SK-N-SH (cell line): ENCODE results near the gene CYS1. TPM values are rescaled to one million over a fixed set of nuclear protein-coding genes. Genes with fewer than 3 reads are reported as not detected.

Experiments
- CTCF ChIA-PET: fragments of 300-600, 350-600 bp; formaldehyde crosslinking; extraction: SDS; loops from one replicate; lab custom pipeline; 2021; lab: Yijun Ruan, JAX
- POLR2A ChIA-PET: fragments of 350-600 bp; sonication (Branson Sonifier 250); formaldehyde crosslinking; extraction: SDS; loops from one replicate; lab custom pipeline; 2020; ENCODE audit warnings: antibody characterized with exemption, inconsistent platforms; lab: Yijun Ruan, JAX
- DNase-seq: peaks from one replicate; pipeline ENCODE4 v3.0.0; 2012
- H2AFZ ChIP-seq: fragments of 200-600 bp; sonication (generic); 2 replicates; pipeline ENCODE4 v1.8.1; 2016; ENCODE audit warnings: antibody characterized with exemption, mild to moderate bottlenecking, low read depth
- H3F3A ChIP-seq: fragments of 200-600 bp; sonication (generic); replicated peaks from 2 replicates; pipeline ENCODE3; 2016; ENCODE audit warnings: antibody characterized with exemption, mild to moderate bottlenecking; ENCODE audit not compliant: insufficient read depth
- H3K27ac ChIP-seq, 2 experiments: fragments of 200-500 bp in 1 of 2; fragments of 200-600 bp in 1 of 2; sonication (Bioruptor generic) in 1 of 2; sonication (generic), shearing (Covaris generic) in 1 of 2; 2 replicates each; pipeline versions ENCODE4 v1.5.1 to v1.6.1; 2014 to 2016; ENCODE audit warnings: low read depth in 2 of 2, inconsistent platforms in 1 of 2, low read length in 1 of 2, mild to moderate bottlenecking in 1 of 2, mixed read lengths in 1 of 2
- H3K27me3 ChIP-seq: fragments of 200-600 bp; sonication (generic), shearing (Covaris generic); 2 replicates; pipeline ENCODE4 v1.6.1; 2016; ENCODE audit warnings: mixed run types; ENCODE audit not compliant: insufficient read depth
- H3K36me3 ChIP-seq, 2 experiments: fragments of 200-500 bp in 1 of 2; fragments of 200-600 bp in 1 of 2; sonication (Bioruptor generic) in 1 of 2; sonication (generic) in 1 of 2; replicated peaks in 1 of 2; 2 replicates each; pipeline versions ENCODE3 to v1.5.1; 2014 to 2016; ENCODE audit warnings: low read length in 1 of 2, mild to moderate bottlenecking in 1 of 2; ENCODE audit not compliant: insufficient read depth in 2 of 2, control insufficient read depth in 1 of 2
- H3K4me1 ChIP-seq, 2 experiments: fragments of 200-500 bp in 1 of 2; fragments of 200-600 bp in 1 of 2; sonication (Bioruptor generic) in 1 of 2; sonication (generic), shearing (Covaris generic) in 1 of 2; 2 replicates each; pipeline versions ENCODE4 v1.5.1 to v1.6.1; 2014 to 2016; ENCODE audit warnings: low read depth in 1 of 2, low read length in 1 of 2, mixed run types in 1 of 2; ENCODE audit not compliant: insufficient read depth in 2 of 2, control insufficient read depth in 1 of 2
- H3K4me2 ChIP-seq: fragments of 200-600 bp; sonication (generic), shearing (Covaris generic); 2 replicates; pipeline ENCODE4 v1.6.1; 2017; ENCODE audit warnings: mixed run types
- H3K4me3 ChIP-seq, 2 experiments: fragments of 200-500 bp in 1 of 2; fragments of 200-600 bp in 1 of 2; sonication (Bioruptor generic) in 1 of 2; sonication (generic), shearing (Covaris generic) in 1 of 2; 2 replicates each; pipeline versions ENCODE4 v1.5.1 to v1.8.1; 2014 to 2016; ENCODE audit warnings: low read depth in 2 of 2, inconsistent platforms in 1 of 2, low read length in 1 of 2, mild to moderate bottlenecking in 1 of 2, mixed read lengths in 1 of 2, moderate library complexity in 1 of 2
- H3K79me2 ChIP-seq: fragments of 200-600 bp; sonication (generic); 2 replicates; pipeline ENCODE4 v1.8.1; 2017; ENCODE audit warnings: mild to moderate bottlenecking; ENCODE audit not compliant: insufficient read depth
- H3K9ac ChIP-seq: fragments of 200-600 bp; sonication (generic); 2 replicates; pipeline ENCODE4 v1.6.1; 2017; ENCODE audit warnings: mixed run types
- H3K9me2 ChIP-seq: fragments of 200-600 bp; sonication (generic); 2 replicates; pipeline ENCODE4 v1.6.1; 2017; ENCODE audit warnings: mixed run types
- H3K9me3 ChIP-seq: fragments of 200-600 bp; sonication (generic); 2 replicates; pipeline ENCODE4 v1.6.1; 2017; ENCODE audit warnings: mixed run types, mild to moderate bottlenecking, moderate library complexity
- H4K20me1 ChIP-seq: fragments of 200-600 bp; sonication (generic); 2 replicates; pipeline ENCODE4 v1.6.1; 2017; ENCODE audit warnings: mild to moderate bottlenecking, mixed run types; ENCODE audit not compliant: insufficient read depth
- CTCF ChIP-seq: fragments of 200-600 bp; sonication (generic); IDR thresholded peaks from 2 replicates; pipeline ENCODE4 v1.6.1; 2017; ENCODE audit warnings: antibody characterized with exemption, mild to moderate bottlenecking, moderate library complexity
- EP300 ChIP-seq, 2 experiments: IDR thresholded peaks; 2 replicates each; pipeline versions ENCODE4 v1.4.0 to v1.6.1; 2012; ENCODE audit warnings: borderline replicate concordance in 1 of 2, low read depth in 1 of 2, low read length in 1 of 2
- EZH2phosphoT487 ChIP-seq: fragments of 200-600 bp; sonication (generic); IDR thresholded peaks from 2 replicates; pipeline ENCODE4 v1.6.1; 2017; ENCODE audit warnings: low read depth, mixed run types, mild to moderate bottlenecking, antibody characterized with exemption, moderate library complexity, borderline replicate concordance
- FOXJ3 ChIP-seq: sonication (generic); formaldehyde crosslinking; IDR thresholded peaks from 2 replicates; pipeline ENCODE4 v1.5.1; 2020; ENCODE audit warnings: mild to moderate bottlenecking, missing genetic modification reagents
- GABPA ChIP-seq: IDR thresholded peaks from 2 replicates; pipeline ENCODE4 v1.4.0; 2012; ENCODE audit warnings: low read depth, mild to moderate bottlenecking
- GATA2 ChIP-seq: sonication (generic); formaldehyde crosslinking; IDR thresholded peaks from 2 replicates; pipeline ENCODE4 v1.5.0; 2020; ENCODE audit warnings: mild to moderate bottlenecking, missing genetic modification reagents
- IRF3 ChIP-seq: fragments of 150-350 bp; IDR thresholded peaks from 2 replicates; pipeline ENCODE4 v1.6.1; 2016; ENCODE audit warnings: mild to moderate bottlenecking, low read depth, low read length
- MAX ChIP-seq: IDR thresholded peaks from 2 replicates; pipeline ENCODE4 v1.4.0; 2012; ENCODE audit warnings: low read depth
- MEF2A ChIP-seq: IDR thresholded peaks from 2 replicates; pipeline ENCODE4 v1.4.0; 2012; ENCODE audit warnings: low read depth, borderline replicate concordance
- MXI1 ChIP-seq: IDR thresholded peaks from 2 replicates; pipeline ENCODE4 v1.6.1; 2012; ENCODE audit warnings: mild to moderate bottlenecking, low read depth, low read length, improper control_type of control experiment
- NRF1 ChIP-seq: IDR thresholded peaks from 2 replicates; pipeline ENCODE4 v1.6.1; 2012; ENCODE audit warnings: low read depth, mild to moderate bottlenecking, low read length
- PBX3 ChIP-seq: IDR thresholded peaks from 2 replicates; pipeline ENCODE4; 2012
- POLR2AphosphoS5 ChIP-seq: IDR thresholded peaks from 2 replicates; pipeline ENCODE4 v1.6.1; 2012; ENCODE audit warnings: low read depth, low read length
- RAD21 ChIP-seq: IDR thresholded peaks from 2 replicates; pipeline ENCODE4 v1.6.1; 2012; ENCODE audit warnings: mild to moderate bottlenecking, low read length
- RCOR1 ChIP-seq: fragments of 150-350 bp; IDR thresholded peaks from 2 replicates; pipeline ENCODE4 v1.6.1; 2017; ENCODE audit warnings: antibody characterized with exemption, low read length
- RXRA ChIP-seq: IDR thresholded peaks from 2 replicates; pipeline ENCODE4 v1.4.0; 2012; ENCODE audit warnings: low read depth, mild to moderate bottlenecking, borderline replicate concordance
- SIN3A ChIP-seq: IDR thresholded peaks from 2 replicates; pipeline ENCODE4 v1.6.1; 2012; ENCODE audit warnings: low read depth, mild to moderate bottlenecking, low read length, moderate library complexity, borderline replicate concordance
- TAF1 ChIP-seq: IDR thresholded peaks from 2 replicates; pipeline ENCODE4 v1.6.1; 2012; ENCODE audit warnings: low read depth, mild to moderate bottlenecking, low read length, moderate library complexity, borderline replicate concordance
- USF2 ChIP-seq: fragments of 150-350 bp; IDR thresholded peaks from 2 replicates; pipeline ENCODE4 v1.6.1; 2017; ENCODE audit warnings: antibody characterized with exemption, low read length, low read depth, borderline replicate concordance
- WGBS: methylation state at CpG from one replicate; pipeline ENCODE4 v1.1.6; 2017; ENCODE audit warnings: low lambda C conversion rate; 5-methylcytosine and 5-hydroxymethylcytosine counted together
- polyA plus RNA-seq, 3 experiments: library from polyadenylated mRNA; depleted of rRNA; stranded (reverse); fragments of >200 nt; gene quantifications; 2 replicates each; pipeline ENCODE4 v1.2.3, GENCODE V29; 2012

The CYS1 gene
- polyA plus RNA-seq, 1 of the 3 experiments (the other 2 are of a cell fraction), result 1.2 TPM

GRCh38 chr2:10091182-10091888, 11.1 kb upstream of the CYS1 start:
- Histone ChIP-seq H3K79me2 (no peaks in the 10 kb centered on the region), H3K9me3 (no peaks in the 10 kb centered on the region), H4K20me1 (no peaks in the 10 kb centered on the region), H3F3A (no peaks in the 10 kb centered on the region), H2AFZ (no peak overlapping the region), H3K27me3 (no peaks in the 10 kb centered on the region), H3K4me3 (no peak overlapping the region), H3K4me2 (no peak overlapping the region), H3K27ac (no peak overlapping the region), H3K36me3 (no peaks in the 10 kb centered on the region), H3K9me2 (no peaks in the 10 kb centered on the region), H3K4me1 (peaks cover 0 to 13% of the 10 kb centered on the region in 2 experiments; a peak in 1 of 4 replicates), H3K9ac (no peak overlapping the region)
- ChIA-PET CTCF (interaction anchor here (0.9 to 36.2 kb wide), 6 partner anchors 5 to 344 kb away, joined by 3 to 946 read pairs (median 6); partner anchors contain the start of gene CYS1), POLR2A (no interaction called here)
- 93% methylated on average over 36 of the region's 52 CpGs for WGBS
- DNase-seq, result no peak
- TF ChIP-seq RAD21 (no peak), TAF1 (no peak), MXI1 (no peak), EP300 (IDR thresholded peaks at IDR 0.05; ENCODE audit: borderline replicate concordance in 1 of 2, low read depth in 1 of 2, low read length in 1 of 2) (no peak), RCOR1 (no peak), MEF2A (no peak), SIN3A (no peak), USF2 (no peak), RXRA (no peak), FOXJ3 (CRISPR knock-in tag) (no peak), GATA2 (no peak), GABPA (no peak), IRF3 (no peak), CTCF (no peak), NRF1 (no peak), EZH2phosphoT487 (no peak), MAX (no peak), PBX3 (no peak), POLR2AphosphoS5 (no peak)
